ENCODE measurements around the gene RBM6. TPM values are rescaled to one million over a fixed set of nuclear protein-coding genes. Genes with fewer than 3 reads are reported as not detected.

Gene RBM6
- total and polyA plus RNA-seq, 9 of the 15 experiments (the other 6 are each of a cell fraction or from before 2014, with no cell fraction given) = 19.9 to 82.2 (median 57.8) TPM

DNA sequence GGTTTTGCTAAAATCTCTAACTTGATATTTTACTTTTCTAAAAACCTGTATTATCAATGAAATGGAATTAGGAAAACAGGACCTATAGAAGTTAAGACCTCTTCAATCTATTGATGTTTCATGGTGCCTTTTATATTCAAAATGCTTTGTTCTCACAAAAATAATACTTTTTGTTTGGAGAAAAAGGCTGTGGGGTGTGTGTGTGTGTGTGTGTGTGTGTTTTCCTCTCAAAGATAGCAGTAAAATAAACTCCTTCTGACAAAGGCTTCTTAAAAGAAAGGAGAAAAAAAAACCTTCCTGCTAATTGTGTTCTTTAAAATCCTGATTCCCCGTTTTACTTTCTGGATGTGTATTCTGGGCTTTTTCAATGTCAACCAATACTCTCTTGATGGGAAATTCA, 54.5 kb downstream of the RBM6 start (continued):
- TF ChIP-seq, protein P1, sequence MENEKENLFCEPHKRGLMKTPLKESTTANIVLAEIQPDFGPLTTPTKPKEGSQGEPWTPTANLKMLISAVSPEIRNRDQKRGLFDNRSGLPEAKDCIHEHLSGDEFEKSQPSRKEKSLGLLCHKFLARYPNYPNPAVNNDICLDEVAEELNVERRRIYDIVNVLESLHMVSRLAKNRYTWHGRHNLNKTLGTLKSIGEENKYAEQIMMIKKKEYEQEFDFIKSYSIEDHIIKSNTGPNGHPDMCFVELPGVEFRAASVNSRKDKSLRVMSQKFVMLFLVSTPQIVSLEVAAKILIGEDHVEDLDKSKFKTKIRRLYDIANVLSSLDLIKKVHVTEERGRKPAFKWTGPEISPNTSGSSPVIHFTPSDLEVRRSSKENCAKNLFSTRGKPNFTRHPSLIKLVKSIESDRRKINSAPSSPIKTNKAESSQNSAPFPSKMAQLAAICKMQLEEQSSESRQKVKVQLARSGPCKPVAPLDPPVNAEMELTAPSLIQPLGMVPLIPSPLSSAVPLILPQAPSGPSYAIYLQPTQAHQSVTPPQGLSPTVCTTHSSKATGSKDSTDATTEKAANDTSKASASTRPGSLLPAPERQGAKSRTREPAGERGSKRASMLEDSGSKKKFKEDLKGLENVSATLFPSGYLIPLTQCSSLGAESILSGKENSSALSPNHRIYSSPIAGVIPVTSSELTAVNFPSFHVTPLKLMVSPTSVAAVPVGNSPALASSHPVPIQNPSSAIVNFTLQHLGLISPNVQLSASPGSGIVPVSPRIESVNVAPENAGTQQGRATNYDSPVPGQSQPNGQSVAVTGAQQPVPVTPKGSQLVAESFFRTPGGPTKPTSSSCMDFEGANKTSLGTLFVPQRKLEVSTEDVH (IDR thresholded peaks at IDR 0.05; ENCODE audit: low read depth, partially characterized antibody) = no peak
- TF ChIP-seq, protein P2, sequence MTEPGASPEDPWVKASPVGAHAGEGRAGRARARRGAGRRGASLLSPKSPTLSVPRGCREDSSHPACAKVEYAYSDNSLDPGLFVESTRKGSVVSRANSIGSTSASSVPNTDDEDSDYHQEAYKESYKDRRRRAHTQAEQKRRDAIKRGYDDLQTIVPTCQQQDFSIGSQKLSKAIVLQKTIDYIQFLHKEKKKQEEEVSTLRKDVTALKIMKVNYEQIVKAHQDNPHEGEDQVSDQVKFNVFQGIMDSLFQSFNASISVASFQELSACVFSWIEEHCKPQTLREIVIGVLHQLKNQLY (CRISPR knock-in tag; conservative IDR thresholded peaks at IDR 0.05) = no peak
- TF ChIP-seq CCNT2 (IDR thresholded peaks at IDR 0.05; ENCODE audit: borderline replicate concordance, extremely low read depth, insufficient read length, low read depth, low read length) = no peak
- no peak for TF ChIP-seq NELFE (IDR thresholded peaks at IDR 0.05; ENCODE audit: insufficient read depth, insufficient read length)
- TF ChIP-seq ZFP36 (IDR thresholded peaks at IDR 0.05; ENCODE audit: low read depth, low read length, partially characterized antibody) = no peak
- no peak for TF ChIP-seq DNMT1 (IDR thresholded peaks at IDR 0.05)

- Histone ChIP-seq H3K27me3 (ENCODE audit: control insufficient read depth in 2 of 2, insufficient read depth in 2 of 2, low read length in 2 of 2) (no peaks in the 10 kb centered on the region), H3K9ac (ENCODE audit: insufficient read depth in 1 of 2, low read depth in 2 of 2, low read length in 2 of 2) (no peak overlapping the region), H3K27ac (ENCODE audit: extremely low read depth, low read depth, low read length) (no peak overlapping the region), H3K4me1 (replicated peaks in 1 of 2; ENCODE audit: control insufficient read depth in 2 of 2, insufficient read depth in 2 of 2, low read length in 2 of 2) (no peaks in the 10 kb centered on the region), H3K79me2 (ENCODE audit: control insufficient read depth, insufficient read depth, low read length) (peaks cover 7% of the 10 kb centered on the region; the same call in 2 of the 3 replicates), H4K20me1 (replicated peaks; ENCODE audit: control insufficient read depth, insufficient read depth, low read length) (0 out of 2 replicates have a peak, but pooled peaks cover 4% of the 10 kb centered on the region), H3K9me1 (ENCODE audit: control insufficient read depth, insufficient read depth, low read length) (no peaks in the 10 kb centered on the region), H3K9me3 (replicated peaks; ENCODE audit: control insufficient read depth, insufficient read depth, low read depth, low read length) (no peaks in the 10 kb centered on the region), H2AFZ (ENCODE audit: low read depth, low read length) (no peak overlapping the region), H3K4me3 (no peak overlapping the region), H3K4me2 (ENCODE audit: insufficient read depth, low read length) (no peak overlapping the region), H3K36me3 (ENCODE audit: control insufficient read depth, insufficient read depth, low read length) (peaks cover 50% of the 10 kb centered on the region)
- intact Hi-C loops (cut with micrococcal nuclease) = no loop called here
- FAIRE-seq (no peak), DNase-seq (ENCODE audit: extremely low read depth in 1 of 4, low spot score in 3 of 4) (no peak), ATAC-seq (no peak)
- in situ Hi-C loops (cut with MboI) = no loop called here
- CTCF ChIA-PET (ENCODE audit: low intra/inter-chr PET ratio) = no interaction called here
- BruUV-seq (replicated peaks) = no TSS peak
- WGBS (ENCODE audit: insufficient coverage, low coverage, missing lambda C conversion rate) = 100% methylated on average over 1 of the region's 2 CpGs
- no peak for TF ChIP-seq PHF20 (IDR thresholded peaks at IDR 0.05; ENCODE audit: partially characterized antibody)
- no peak for TF ChIP-seq RBFOX2 (IDR thresholded peaks at IDR 0.05; ENCODE audit: low read depth, low read length)
- TF ChIP-seq RBM34 (IDR thresholded peaks at IDR 0.05; ENCODE audit: borderline replicate concordance, insufficient read depth, low read length) = no peak
- no peak for TF ChIP-seq MCM5 (IDR thresholded peaks at IDR 0.05; ENCODE audit: low read depth)
- TF ChIP-seq MYBL2 (IDR thresholded peaks at IDR 0.05; ENCODE audit: low read depth) = no peak
- TF ChIP-seq MYBL2 (CRISPR knock-in tag; IDR thresholded peaks at IDR 0.05; ENCODE audit: borderline replicate concordance) = no peak
- TF ChIP-seq LEF1 (IDR thresholded peaks at IDR 0.05) = no peak
- no peak for TF ChIP-seq SRSF9 (IDR thresholded peaks at IDR 0.05; ENCODE audit: borderline replicate concordance, low read depth, low read length)
- TF ChIP-seq ZC3H11A (IDR thresholded peaks at IDR 0.05; ENCODE audit: low read depth, low read length) = no peak
- TF ChIP-seq RBM15 (IDR thresholded peaks at IDR 0.05; ENCODE audit: insufficient read depth, low read length) = no peak
- no peak for TF ChIP-seq SREBF2 (CRISPR knock-in tag; IDR thresholded peaks at IDR 0.05)
- TF ChIP-seq SLC30A9 (CRISPR knock-in tag; IDR thresholded peaks at IDR 0.05) = no peak
- TF ChIP-seq NFE2 (IDR thresholded peaks at IDR 0.05; ENCODE audit: low read depth) = no peak
- POLR2A ChIA-PET = no interaction called here
Observed at GRCh38 chr3:49996016-49996415, 56.1 kb downstream of the RBM6 start.
